Stimulated activated CD4-positive, alpha-beta T cell treated with anti-CD3 and anti-CD28 coated beads, Interleukin-1b, Interleukin-23, amount 100 ng/mL, for 4 hours (primary cell): ENCODE data around the gene RAB3B.
"Not testable (repeated sequence)": the region's sequence is repeated elsewhere in the genome, so short reads cannot be mapped to it uniquely, and the experiment has no call there.

Source experiments
- DNase-seq, 2 donors: peaks; one replicate each; pipeline ENCODE4 v3.0.0-alpha.2; 2020; ENCODE audit warnings: low read depth in 2 of 2

RAB3B gene

DNA sequence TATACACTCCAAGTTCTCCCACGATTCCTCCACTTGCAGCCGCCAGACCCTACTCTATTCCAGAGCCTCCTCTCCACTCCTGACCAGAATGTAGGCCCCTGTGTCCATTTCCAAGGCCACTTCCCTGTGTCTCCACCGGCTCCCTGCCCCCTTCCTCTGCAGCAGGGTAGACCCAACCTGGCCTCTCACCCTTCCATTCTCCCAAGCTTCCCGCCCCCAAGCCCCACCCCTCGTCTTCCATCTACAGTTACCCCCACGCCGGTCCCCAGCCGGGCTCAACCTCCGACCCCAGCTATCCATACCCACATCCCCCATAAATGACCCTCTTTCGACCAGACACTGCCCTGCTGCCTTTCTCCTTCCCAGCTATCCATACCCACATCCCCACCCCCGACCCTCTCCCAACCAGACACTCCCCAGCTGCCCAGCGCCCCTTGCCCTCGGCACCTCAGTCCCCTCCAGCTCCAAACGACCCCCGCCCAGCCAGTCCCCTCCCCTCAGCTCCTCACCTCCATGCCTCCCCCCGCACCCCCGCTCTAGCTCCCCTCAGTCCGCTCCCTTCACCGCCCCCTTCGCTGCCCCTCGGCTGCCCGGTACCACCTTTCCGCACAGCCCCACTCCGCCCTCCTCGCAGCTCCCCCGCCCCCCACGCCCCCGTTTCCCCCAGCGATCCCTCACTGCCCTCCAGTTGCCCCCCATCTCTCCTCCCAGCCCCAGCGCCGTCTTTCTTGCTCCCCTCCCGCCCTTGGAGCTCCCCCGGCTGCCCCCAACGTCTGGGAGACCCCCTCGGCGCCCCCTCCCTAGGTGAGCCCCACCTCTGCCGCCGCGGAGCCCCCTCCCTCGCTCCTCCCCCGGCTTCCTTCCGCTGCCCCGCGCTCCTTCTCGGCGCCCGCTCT lies 670 bp downstream of the RAB3B start:
- no peak for DNase-seq

DNA sequence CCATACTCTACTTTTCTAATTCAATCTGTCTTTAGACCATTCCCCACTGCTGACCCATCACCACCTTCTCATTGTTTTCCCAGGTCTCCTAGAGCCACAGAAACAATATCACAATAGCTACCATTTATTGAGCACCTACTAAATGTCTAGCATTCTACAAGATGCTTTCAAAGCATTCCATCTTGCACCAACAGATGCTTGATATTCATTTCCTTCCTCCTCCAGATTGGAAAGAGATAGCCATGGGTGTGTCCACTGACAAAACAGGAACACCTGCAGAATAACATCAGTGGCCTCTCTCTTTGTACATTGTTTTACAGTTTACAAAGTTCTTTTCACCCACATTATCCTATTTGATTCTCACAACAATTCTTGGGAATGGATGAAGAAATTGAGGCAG lies 2.2 kb downstream of the RAB3B start:
- DNase-seq: no peak

DNA sequence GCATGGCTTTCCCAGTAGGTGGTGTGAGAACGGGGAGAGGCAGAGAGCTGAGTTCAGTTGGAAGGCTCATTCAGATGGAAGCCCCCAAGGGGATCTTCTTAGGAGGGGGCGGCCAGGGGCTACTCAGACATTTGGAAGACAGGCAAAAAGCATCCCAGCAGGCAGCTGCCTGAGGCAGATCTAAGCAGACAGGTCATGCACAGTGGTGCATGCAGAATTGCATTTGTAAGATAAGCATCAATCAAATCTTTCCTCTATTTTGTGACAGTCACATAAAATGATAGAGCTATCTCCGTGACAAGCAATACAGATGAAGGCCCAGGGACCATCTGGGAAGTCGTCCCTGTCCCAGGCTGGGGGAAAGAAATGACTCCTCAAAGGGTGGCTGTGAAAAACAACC lies 3.8 kb downstream of the RAB3B start:
- DNase-seq: no peak

DNA sequence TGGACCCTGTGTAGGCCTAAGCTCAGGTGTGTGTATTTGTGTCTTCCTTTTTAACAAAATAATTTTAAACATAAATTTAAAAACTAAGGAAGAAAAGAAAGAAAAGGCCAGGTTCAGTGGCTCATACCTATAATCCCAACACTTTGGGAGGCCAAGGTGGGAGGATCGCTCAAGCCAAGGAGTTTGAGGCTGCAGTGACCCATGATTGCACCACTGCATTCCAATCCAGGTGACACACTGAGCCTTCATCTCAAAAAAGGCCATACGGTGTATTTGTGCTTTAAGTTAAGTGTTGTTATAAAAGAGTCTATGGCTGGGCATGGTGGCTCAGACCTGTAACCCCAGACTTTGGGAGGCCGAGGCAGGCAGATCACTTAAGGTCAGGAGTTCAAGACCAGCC lies 8.3 kb downstream of the RAB3B start:
- no peak for DNase-seq

DNA sequence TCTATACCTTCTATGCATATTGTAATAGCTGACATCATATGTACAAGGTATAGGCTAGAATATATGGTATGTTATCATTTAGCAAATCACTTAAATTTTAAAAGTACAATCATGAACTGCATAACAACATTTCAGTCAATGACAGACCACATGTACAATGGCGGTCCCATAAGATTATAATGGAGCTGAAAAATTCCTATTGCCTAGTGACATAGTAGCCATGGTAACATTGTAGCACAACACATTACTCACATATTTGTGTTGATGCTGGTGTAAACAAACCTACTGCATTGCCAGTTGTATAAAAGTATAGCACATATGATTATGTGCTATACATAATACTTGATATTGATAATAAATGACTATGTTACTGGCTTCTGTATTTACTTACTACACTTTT lies 8.9 kb downstream of the RAB3B start:
- DNase-seq: no peak

DNA sequence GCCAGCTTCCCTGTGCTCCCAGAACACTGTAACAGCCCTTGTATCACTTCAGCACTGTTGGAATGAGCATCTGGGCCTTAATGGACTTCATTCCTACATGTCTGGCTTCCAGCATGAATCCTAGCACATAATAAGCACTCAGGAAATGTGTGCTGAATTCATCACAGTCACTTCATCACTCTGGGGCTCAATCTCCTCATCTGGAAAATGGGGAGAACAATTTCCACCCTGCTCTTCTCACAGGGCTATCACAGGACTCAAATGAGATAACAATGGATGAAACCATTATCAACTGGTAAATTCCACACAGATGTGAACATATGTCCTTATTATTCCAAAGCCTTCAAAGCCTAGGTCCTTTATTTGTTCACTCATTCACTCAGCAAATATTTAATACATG lies 12.4 kb downstream of the RAB3B start:
- no peak for DNase-seq

DNA sequence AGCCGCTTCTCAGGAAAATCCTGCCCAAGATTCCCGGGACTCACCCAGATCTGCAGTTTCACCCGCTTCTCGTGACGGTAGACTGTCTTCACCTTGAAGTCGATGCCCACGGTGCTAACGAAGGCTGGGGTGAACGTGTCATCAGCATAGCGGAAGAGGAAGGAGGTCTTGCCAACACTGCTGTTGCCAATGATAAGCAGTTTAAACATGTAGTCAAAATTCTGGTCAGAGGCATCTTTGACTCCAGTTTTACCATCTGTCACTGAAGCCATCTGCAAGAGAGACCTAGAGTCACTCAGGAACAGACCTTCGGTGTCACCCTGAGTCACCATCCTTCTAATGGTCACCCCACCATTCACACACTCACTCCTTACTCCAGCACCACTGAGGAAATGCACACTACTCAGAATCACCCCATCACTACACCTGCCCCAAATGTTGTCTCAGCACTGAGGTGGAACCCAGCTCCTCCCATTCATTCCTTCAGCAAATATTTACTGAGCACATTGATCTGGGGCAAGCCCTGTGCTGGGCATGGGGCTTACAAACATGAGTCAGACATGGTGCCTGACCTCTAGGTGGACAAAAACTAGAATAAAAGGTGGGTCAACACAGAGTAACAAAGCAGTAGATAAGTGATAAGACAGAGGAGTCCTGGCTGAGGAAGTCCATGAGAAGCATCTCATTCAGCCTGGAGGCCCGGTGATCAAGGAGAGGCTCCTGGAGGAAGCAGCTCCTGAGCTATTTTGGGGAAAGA lies 13.5 kb downstream of the RAB3B start:
- DNase-seq: no peak

DNA sequence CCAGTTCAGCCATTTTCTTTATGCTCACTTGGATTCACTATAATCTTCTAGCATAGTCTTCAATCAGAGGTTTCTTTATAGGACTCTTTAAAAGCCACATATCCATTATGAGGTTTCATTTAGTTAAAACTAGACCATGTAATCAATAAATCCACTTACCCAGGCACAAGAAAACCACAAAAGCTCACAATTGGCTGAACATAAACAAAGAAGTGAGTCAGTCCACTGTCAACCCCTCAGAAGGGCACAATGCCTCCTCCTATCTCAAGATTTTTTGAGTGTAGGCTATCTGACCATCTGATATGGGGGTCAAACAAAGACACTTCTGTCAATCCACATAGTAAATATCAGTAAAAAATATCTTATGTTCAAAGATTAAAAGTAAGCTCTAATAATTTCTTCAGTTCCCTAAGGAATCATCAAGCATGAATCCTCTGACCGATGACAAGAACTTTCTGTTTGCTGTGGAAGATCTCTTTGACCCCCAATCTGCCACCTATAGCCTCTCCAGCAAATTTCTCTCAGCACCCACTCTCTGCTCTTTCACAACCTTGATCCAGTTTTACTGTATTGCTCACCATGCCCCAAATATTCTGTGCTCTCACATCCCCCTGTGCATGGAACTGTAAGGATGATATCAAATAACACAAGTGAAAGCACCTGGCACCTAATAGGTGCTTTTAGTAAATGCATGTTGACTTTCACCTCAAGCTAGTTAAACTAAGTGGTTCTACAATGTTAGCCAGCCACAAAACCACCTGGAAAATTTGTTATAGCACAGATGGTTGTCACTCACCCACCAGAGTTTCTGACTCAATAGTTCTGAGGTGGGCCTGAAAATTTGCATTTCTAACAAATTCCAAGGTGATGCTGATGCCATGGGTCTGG lies 16.7 kb downstream of the RAB3B start:
- DNase-seq: no peak

DNA sequence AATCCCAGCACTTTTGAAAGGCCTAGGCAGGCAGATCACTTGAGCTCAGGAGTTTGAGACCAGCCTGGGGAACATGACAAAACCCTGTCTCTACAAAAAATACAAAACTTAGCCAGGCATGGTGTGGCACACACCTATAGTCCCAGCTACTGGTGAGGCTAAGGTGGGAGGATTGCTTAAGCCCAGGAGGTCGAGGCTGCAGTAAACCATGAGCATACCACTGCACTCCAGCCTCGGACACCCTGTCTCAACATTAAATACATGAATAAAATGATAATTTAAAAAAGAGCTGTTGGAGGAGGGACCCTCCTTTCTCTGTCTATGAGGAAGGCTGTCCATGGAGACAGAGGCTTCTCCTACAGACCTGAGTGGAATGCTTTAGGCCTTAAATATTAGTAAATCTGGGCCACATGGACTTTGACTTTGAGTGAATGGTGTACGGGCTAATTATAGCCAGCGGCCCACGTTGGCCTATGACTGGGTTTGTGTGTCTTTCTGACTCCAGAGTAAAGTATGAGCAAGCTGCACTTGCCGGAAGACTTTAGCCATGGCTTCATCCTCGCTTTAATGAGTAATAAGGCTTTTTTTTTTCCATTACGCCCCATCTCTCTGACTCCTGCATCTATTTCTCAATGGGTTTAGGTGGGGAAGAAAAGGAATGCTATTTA lies 21.3 kb downstream of the RAB3B start:
- no peak for DNase-seq

DNA sequence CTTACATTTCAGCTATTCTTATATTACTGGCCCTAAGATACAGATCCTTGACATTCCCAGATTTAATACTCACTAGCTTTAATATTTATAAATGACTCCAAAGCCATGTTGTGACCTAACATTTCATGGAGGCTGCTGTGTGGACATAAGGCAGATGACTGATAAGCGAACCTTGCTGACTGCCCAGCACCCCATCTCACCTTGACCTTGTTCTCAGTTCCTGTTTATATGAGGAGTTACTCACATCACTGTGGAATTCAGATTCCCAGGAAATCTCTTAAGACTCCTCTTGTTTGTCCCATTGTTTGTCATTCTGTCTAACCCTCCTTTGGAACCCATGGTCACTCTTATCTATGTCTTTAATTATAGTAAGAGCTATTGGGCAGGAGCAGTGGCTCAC lies 21.9 kb downstream of the RAB3B start:
- DNase-seq: no peak

DNA sequence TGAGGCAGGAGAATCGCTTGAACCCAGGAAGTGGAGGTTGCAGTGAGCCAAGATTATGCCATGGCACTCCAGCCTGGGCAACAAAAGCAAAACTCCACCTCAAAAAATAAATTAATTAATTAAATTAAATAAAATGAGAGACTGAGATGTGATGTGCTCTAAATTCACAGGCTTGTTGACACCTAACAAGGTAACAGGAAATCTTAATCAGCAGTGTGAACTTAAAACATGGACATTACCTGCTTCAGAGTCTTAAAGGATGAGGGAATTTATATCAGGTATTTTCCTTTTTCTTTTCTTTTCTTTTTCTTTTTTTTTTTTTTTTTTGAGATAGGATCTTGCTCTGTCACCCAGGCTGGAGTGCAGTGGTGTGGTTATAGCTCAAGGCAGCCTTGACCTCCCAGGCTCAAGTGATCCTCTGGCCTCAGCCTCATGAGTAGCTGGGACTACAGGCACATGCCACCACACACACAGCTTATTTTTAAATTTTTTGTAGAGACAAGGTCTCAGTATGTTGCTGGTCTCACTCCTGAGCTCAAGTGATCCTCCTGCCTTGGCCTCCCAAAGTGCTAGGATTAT lies 23.2 kb downstream of the RAB3B start:
- DNase-seq: not testable (repeated sequence)

DNA sequence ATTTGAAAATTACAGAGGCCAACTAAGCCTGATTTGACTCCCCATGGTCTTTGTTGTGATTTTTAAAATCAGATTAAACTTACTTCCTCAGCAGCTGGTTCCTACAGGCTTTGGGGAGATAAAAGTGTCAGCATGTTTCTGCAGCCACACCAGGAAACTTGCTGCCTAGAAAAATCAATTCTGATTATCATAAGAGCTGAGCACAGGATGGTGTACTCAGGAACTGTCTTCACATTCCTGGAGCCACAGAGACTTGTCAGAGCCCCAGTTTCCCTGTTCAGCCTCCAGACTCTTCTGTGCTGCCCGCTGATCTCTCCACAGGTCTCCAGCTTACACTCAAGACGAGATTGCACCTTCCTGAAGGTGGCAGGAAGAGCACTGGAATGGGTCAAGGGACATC lies 23.9 kb downstream of the RAB3B start:
- DNase-seq: no peak

DNA sequence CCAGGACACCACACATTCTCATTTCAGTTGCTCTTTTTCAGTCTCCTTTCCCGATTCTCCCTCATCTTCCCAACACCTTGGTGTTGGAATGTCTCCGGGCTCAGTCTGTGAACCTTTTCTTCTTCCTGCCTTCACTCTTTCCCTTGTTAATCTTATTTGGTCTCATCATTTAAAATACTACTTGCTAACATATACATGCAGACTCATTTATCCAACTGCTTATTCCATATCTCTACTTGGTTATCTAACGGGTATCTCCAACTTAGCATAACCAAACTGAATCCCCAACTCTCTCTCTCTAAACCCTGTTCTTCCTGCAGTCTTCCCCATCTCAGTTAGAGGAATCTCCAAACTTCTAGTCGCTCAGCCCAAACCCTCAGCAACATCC lies 26.2 kb downstream of the RAB3B start:
- DNase-seq: no peak

DNA sequence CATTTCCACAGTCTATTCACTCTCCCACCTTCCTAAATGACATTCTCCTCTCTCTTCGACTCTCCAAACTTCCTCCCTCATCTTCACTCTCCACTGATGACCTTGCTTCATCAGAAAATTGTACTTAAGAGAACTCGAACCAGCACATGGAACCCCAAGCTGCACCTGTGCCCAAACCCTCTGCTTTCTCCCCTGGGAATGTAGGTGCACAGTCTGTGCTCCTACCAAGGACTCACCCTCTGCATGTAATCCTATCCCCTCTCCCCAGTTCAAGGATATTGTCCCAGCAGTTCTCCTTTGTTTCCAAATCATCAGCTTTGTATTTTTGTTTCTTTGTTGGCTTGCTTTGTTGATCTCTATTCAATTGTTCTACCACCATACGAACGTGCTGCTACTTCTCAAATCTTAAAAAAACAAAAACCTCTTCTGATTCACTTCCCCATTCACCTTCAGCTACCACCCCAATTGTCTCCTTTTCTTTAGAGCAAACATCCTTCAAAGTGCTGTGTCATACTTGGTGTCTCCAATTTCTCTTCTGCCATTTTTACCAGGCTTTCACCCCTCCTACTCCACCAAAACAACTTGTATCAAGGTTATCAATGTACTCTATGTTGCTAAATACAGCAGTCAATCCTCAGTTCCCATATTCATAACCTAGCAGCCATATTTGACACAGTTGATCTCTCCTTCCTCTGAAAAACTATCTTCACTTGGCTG lies 26.8 kb downstream of the RAB3B start:
- no peak for DNase-seq

DNA sequence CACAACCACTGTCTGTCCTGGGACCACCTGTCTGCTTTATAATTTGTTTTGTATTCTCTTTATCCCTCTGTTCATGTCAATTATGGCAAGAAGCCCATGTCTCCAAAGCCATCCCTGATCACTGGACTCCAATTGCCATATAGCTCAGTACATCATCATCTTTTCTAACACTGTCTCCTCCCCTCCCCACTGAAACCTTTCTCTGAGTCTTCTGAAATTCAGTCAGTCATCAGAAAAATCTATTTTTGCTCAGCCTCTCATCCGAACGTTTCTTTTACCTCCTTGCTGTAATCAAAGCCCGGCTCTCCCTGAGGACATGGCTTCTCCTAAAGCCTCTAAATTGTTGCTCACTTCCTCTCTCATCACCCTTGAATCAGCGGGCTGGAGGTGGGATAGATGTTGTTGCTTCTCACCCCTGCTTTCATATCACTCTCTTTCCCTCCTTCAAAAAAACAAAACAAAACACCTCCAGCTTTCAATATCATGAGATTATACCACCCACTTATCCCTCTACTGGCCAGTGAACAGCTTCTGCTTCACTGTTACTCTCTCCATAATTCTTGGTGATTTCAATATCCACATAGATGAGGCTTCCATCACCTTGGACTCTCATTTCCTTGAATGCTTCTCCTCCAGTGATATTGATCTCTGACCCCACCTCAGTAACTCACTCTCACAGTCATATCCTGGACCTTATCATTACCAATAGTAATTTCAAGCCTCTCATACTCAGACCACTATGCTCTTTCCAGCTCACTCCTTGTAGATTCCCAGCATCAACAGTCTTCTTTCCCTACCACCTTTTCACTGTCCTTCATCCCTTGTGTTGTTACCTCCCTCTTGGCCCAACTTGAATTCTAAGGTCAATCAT lies 27.8 kb downstream of the RAB3B start:
- DNase-seq: no peak

DNA sequence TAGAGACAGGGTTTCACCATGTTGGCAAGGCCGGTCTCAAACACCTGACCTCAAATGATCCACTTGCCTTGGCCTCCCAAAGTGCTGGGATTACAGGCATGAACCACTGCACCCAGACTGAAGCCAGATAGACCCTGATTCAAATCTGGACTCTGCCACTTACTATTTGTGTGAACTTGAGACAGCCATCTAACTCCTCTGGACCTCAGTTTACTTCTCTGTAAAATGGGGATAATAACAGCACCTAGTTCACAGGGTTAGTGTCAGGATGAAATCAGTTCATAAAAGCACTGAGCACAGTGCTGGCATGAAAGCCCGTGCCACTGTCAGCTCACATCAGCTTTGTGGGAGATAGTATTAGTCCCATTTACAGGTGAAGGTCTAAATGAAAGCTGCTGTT lies 28.5 kb downstream of the RAB3B start:
- DNase-seq: no peak

DNA sequence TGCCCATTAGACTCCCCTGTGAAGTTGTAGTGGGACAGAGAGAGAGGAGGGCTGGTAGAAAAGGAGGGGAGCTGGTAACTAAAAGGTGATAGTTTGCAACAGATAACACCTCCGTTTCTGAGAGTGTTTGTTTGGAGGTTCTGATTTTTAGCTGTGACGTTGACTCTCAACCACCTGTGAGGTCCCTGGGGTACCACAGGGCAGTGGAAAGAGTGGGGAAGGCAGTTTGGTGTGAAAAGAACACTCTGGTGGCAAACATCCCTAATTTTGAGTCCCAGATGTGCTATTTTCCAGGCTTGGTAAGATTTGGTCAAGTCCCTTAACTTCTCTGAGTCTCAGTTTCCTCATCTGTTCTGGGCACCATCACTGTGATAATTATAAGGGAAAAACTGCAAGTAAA lies 29.3 kb downstream of the RAB3B start:
- no peak for DNase-seq

DNA sequence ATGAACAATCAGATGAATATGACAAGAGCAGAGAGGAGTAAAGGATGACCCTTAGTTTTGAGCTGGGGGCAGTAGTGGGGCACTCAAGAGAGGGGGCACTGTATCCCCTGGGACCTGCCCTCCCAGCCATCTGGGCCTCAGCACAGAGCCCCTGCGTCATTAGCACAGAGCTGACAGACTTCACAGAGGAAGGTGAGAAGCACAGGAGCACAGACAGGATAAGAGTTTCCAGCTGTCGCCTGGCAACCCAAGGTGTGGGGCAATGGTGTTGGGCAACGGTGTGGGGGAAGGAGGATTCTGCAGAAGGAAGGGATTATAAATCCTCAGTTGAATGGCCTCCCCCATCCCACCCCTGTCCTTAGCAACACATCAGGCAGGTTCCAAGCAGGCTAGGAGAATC lies 30.2 kb downstream of the RAB3B start:
- no peak for DNase-seq

DNA sequence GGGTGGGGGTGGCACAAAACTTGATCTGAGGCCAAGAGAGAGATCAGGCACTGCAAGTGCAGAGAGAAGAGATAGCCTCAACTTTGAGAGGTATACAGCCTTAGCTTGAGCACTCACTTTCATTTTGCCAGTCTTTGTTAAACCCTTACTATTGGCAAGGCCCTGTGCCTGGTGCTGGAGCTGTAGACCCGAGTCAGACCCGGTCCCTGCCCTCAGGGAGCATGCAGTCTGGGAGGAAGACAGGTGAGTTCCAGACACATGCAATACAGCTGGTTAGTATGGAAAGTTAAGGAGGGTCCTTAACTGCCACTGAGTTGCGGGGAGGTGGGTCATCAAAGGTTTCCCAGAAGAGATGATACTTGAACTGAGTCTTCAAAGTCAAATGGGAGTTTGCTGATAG lies 31.7 kb downstream of the RAB3B start:
- no peak for DNase-seq

DNA sequence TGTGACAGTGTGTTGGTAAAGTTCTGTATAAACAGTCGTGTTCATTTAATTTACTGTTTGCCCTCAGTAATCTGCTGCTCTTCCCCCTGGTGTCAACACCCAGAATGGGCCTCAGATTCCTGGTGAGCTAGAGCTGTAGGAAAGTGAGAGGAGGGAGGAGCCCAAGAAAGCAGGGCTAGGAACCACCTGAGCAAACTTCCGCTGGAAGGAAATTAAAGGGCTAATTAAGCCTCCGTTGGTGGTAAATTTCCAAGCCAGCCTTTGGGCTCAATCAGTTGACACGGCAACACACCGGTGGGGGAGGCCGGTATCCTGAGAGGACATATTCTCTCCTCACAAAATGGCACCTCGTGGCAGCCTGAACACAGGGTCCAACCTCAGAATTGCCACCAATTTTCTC lies 32.9 kb downstream of the RAB3B start:
- no peak for DNase-seq
